AG04449 (cell line): Measurements from ENCODE around the gene PIK3R6.

Experiments
- CTCF ChIA-PET: fragments of 350-600 bp; formaldehyde crosslinking; extraction: SDS; loops from one replicate; lab custom pipeline; 2021; ENCODE audit warnings: antibody characterized with exemption; lab: Yijun Ruan, JAX
- POLR2A ChIA-PET: fragments of 400-600, 350-600 bp; formaldehyde crosslinking; extraction: SDS; loops from one replicate; lab custom pipeline; 2020; ENCODE audit warnings: antibody characterized with exemption, inconsistent platforms; lab: Yijun Ruan, JAX
- DNase-seq: peaks from one replicate; pipeline ENCODE4 v3.0.0-alpha.2; 2010; ENCODE audit warnings: low read depth, low spot score
- H3K4me3 ChIP-seq: 2 replicates; pipeline ENCODE4 v1.5.1; 2011; ENCODE audit warnings: low read depth, mild to moderate bottlenecking, control low read depth, low read length
- CTCF ChIP-seq: IDR thresholded peaks from one replicate; pipeline ENCODE4 v1.5.1; 2011; ENCODE audit warnings: mild to moderate bottlenecking, moderate library complexity, low read length, control low read depth, inconsistent platforms; ENCODE audit not compliant: insufficient read depth; ENCODE audit errors: missing control alignments

The PIK3R6 gene

GRCh38 chr17:8872036-8872704 lies 4.7 kb upstream of the PIK3R6 start:
- no peak for DNase-seq
- TF ChIP-seq CTCF, result no peak
- POLR2A ChIA-PET, result no interaction called here
- CTCF ChIA-PET, result no interaction called here
- no peak overlapping the region for H3K4me3 ChIP-seq

GRCh38 chr17:8871081-8871581 lies 3.7 kb upstream of the PIK3R6 start:
- TF ChIP-seq CTCF, result no peak
- no peak for DNase-seq
- H3K4me3 ChIP-seq, result no peak overlapping the region
- ChIA-PET CTCF (no interaction called here), POLR2A (no interaction called here)

- ChIA-PET POLR2A (no interaction called here), CTCF (no interaction called here)
- DNase-seq, result no peak
- no peak for TF ChIP-seq CTCF
- H3K4me3 ChIP-seq, result no peak overlapping the region
Measured at GRCh38 chr17:8870406-8871040, 3.0 kb upstream of the PIK3R6 start.

GRCh38 chr17:8869114-8869815 lies 1.8 kb upstream of the PIK3R6 start:
- DNase-seq, result no peak
- POLR2A ChIA-PET, result no interaction called here

GRCh38 chr17:8868529-8868951 lies 1.1 kb upstream of the PIK3R6 start:
- H3K4me3 ChIP-seq, result no peak overlapping the region
- DNase-seq, result no peak
- ChIA-PET CTCF (no interaction called here), POLR2A (no interaction called here)
- no peak for TF ChIP-seq CTCF

More at GRCh38 chr17:8869114-8869815, 1.8 kb upstream of the PIK3R6 start:
- TF ChIP-seq CTCF, result no peak
- no peak overlapping the region for H3K4me3 ChIP-seq
- CTCF ChIA-PET, result interaction anchor here (1.1 kb wide), 1 partner anchor 25 kb away, joined by 4 read pairs; no protein-coding TSS in a partner anchor

GRCh38 chr17:8868092-8868491 lies 618 bp upstream of the PIK3R6 start:
- no peak overlapping the region for H3K4me3 ChIP-seq
- no peak for TF ChIP-seq CTCF
- POLR2A ChIA-PET, result no interaction called here
- no peak for DNase-seq
- CTCF ChIA-PET, result no interaction called here
